ENCODE data around the gene USP22.

USP22 gene

GRCh38 chr17:20966870-20967269 lies 75.9 kb downstream of the USP22 start:
- H3K79me2 ChIP-seq (ENCODE audit: control insufficient read depth, low read length): no peaks in the 10 kb centered on the region
- H3K9me3 ChIP-seq (ENCODE audit: control insufficient read depth, insufficient read depth, low read length): no peaks in the 10 kb centered on the region
- no peak overlapping the region for H3K4me3 ChIP-seq (ENCODE audit: low read length)
- TF ChIP-seq CTCF (IDR thresholded peaks at IDR 0.05; ENCODE audit: low read depth, low read length, poor library complexity, severe bottlenecking) (no peak), EZH2phosphoT487 (IDR thresholded peaks at IDR 0.05; ENCODE audit: borderline replicate concordance, low read length) (no peak)
- no peaks in the 10 kb centered on the region for H3K4me1 ChIP-seq (ENCODE audit: control insufficient read depth, low read length)
- H3K4me2 ChIP-seq (ENCODE audit: low read length): no peak overlapping the region
- H3F3A ChIP-seq (ENCODE audit: control insufficient read depth, insufficient read depth): no peaks in the 10 kb centered on the region
- no peaks in the 10 kb centered on the region for H4K20me1 ChIP-seq (ENCODE audit: control insufficient read depth, insufficient read depth, low read depth, low read length)
- H3K9me2 ChIP-seq (replicated peaks; ENCODE audit: control insufficient read depth, low read length): no peaks in the 10 kb centered on the region
- no peaks in the 10 kb centered on the region for H3K36me3 ChIP-seq (ENCODE audit: control insufficient read depth, low read length)
- H3K27ac ChIP-seq (ENCODE audit: low read depth, low read length): no peak overlapping the region
- H3K27me3 ChIP-seq (ENCODE audit: control insufficient read depth, low read length): peaks cover 38% of the 10 kb centered on the region

- H3K36me3 ChIP-seq (ENCODE audit: control insufficient read depth, low read length): no peaks in the 10 kb centered on the region
- H3K4me2 ChIP-seq (ENCODE audit: low read length): no peak overlapping the region
- no peaks in the 10 kb centered on the region for H3K9me3 ChIP-seq (ENCODE audit: control insufficient read depth, insufficient read depth, low read length)
- no peaks in the 10 kb centered on the region for H3K4me1 ChIP-seq (ENCODE audit: control insufficient read depth, low read length)
- TF ChIP-seq CTCF (IDR thresholded peaks at IDR 0.05; ENCODE audit: low read depth, low read length, poor library complexity, severe bottlenecking) (no peak), EZH2phosphoT487 (IDR thresholded peaks at IDR 0.05; ENCODE audit: borderline replicate concordance, low read length) (no peak)
- H4K20me1 ChIP-seq (ENCODE audit: control insufficient read depth, insufficient read depth, low read depth, low read length): no peaks in the 10 kb centered on the region
- no peaks in the 10 kb centered on the region for H3K79me2 ChIP-seq (ENCODE audit: control insufficient read depth, low read length)
- no peaks in the 10 kb centered on the region for H3F3A ChIP-seq (ENCODE audit: control insufficient read depth, insufficient read depth)
- H3K9me2 ChIP-seq (replicated peaks; ENCODE audit: control insufficient read depth, low read length): no peaks in the 10 kb centered on the region
- H3K27me3 ChIP-seq (ENCODE audit: control insufficient read depth, low read length): peaks cover 32% of the 10 kb centered on the region
- H3K27ac ChIP-seq (ENCODE audit: low read depth, low read length): no peak overlapping the region
- H3K4me3 ChIP-seq (ENCODE audit: low read length): no peak overlapping the region
These were observed 77.3 kb downstream of the USP22 start for GRCh38 chr17:20965492-20965891.

- Histone ChIP-seq H3K36me3 (ENCODE audit: control insufficient read depth, low read length) (no peaks in the 10 kb centered on the region), H3K79me2 (ENCODE audit: control insufficient read depth, low read length) (no peaks in the 10 kb centered on the region), H3K9me2 (replicated peaks; ENCODE audit: control insufficient read depth, low read length) (no peaks in the 10 kb centered on the region), H3F3A (ENCODE audit: control insufficient read depth, insufficient read depth) (no peaks in the 10 kb centered on the region), H3K4me2 (ENCODE audit: low read length) (no peak overlapping the region), H3K9me3 (ENCODE audit: control insufficient read depth, insufficient read depth, low read length) (no peaks in the 10 kb centered on the region), H3K27ac (ENCODE audit: low read depth, low read length) (no peak overlapping the region), H3K27me3 (ENCODE audit: control insufficient read depth, low read length) (peaks cover 19% of the 10 kb centered on the region; the same call in 1 of the 2 replicates), H4K20me1 (ENCODE audit: control insufficient read depth, insufficient read depth, low read depth, low read length) (no peaks in the 10 kb centered on the region), H3K4me1 (ENCODE audit: control insufficient read depth, low read length) (no peaks in the 10 kb centered on the region), H3K4me3 (ENCODE audit: low read length) (no peak overlapping the region)
- TF ChIP-seq CTCF (IDR thresholded peaks at IDR 0.05; ENCODE audit: low read depth, low read length, poor library complexity, severe bottlenecking): no peak
- TF ChIP-seq EZH2phosphoT487 (IDR thresholded peaks at IDR 0.05; ENCODE audit: borderline replicate concordance, low read length): no peak
These were observed 81.2 kb downstream of the USP22 start for GRCh38 chr17:20961586-20961985.

- Histone ChIP-seq H4K20me1 (ENCODE audit: control insufficient read depth, insufficient read depth, low read depth, low read length) (no peaks in the 10 kb centered on the region), H3K4me3 (ENCODE audit: low read length) (no peak overlapping the region), H3K27me3 (ENCODE audit: control insufficient read depth, low read length) (peaks cover 24% of the 10 kb centered on the region; the same call in 1 of the 2 replicates), H3K27ac (ENCODE audit: low read depth, low read length) (no peak overlapping the region), H3K79me2 (ENCODE audit: control insufficient read depth, low read length) (no peaks in the 10 kb centered on the region), H3K9me2 (replicated peaks; ENCODE audit: control insufficient read depth, low read length) (no peaks in the 10 kb centered on the region), H3K36me3 (ENCODE audit: control insufficient read depth, low read length) (no peaks in the 10 kb centered on the region), H3K9me3 (ENCODE audit: control insufficient read depth, insufficient read depth, low read length) (no peaks in the 10 kb centered on the region), H3K4me1 (ENCODE audit: control insufficient read depth, low read length) (no peaks in the 10 kb centered on the region), H3K4me2 (ENCODE audit: low read length) (no peak overlapping the region), H3F3A (ENCODE audit: control insufficient read depth, insufficient read depth) (no peaks in the 10 kb centered on the region)
- TF ChIP-seq EZH2phosphoT487 (IDR thresholded peaks at IDR 0.05; ENCODE audit: borderline replicate concordance, low read length) (no peak), CTCF (IDR thresholded peaks at IDR 0.05; ENCODE audit: low read depth, low read length, poor library complexity, severe bottlenecking) (no peak)
These were observed 81.9 kb downstream of the USP22 start for GRCh38 chr17:20960871-20961270.

Data from DOHH2 (cell line).